Astrocyte (in vitro differentiated cells and primary cell): ENCODE results near the gene KRTAP5-1.

ENCODE experiments used
- EZH2 ChIP-seq: IDR thresholded peaks from 2 replicates; pipeline ENCODE4 v1.6.1; 2012; ENCODE audit warnings: mild to moderate bottlenecking, low read length, inconsistent platforms; ENCODE audit not compliant: insufficient read depth
- TF ChIP-seq, protein P1 (sequence below): IDR thresholded peaks from 2 replicates; pipeline ENCODE4 v1.5.1; 2011; ENCODE audit warnings: low read depth, mild to moderate bottlenecking, inconsistent platforms, low read length, moderate library complexity; ENCODE audit not compliant: insufficient read depth

DNA sequence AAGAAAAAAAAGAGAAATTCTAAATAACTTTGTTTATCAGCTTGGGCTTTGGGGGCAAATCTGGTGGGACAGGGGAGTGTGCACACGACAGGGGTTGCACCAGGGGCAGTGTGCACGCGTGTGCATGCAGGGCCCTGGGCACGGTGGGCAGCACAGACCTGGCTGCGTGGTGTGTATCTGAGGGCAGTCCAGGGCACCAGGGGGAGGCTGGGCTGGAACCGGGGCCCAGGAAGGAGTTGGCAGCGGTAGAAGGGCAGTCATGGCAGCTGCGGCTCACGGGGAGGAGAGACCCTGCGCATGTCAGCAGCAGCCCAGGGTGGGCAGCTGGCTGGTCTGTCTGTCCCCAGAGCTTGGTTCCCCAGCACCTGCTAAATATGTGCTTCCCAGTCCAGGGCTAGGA lies 48.8 kb upstream of the KRTAP5-1 start:
- TF ChIP-seq, protein P1, sequence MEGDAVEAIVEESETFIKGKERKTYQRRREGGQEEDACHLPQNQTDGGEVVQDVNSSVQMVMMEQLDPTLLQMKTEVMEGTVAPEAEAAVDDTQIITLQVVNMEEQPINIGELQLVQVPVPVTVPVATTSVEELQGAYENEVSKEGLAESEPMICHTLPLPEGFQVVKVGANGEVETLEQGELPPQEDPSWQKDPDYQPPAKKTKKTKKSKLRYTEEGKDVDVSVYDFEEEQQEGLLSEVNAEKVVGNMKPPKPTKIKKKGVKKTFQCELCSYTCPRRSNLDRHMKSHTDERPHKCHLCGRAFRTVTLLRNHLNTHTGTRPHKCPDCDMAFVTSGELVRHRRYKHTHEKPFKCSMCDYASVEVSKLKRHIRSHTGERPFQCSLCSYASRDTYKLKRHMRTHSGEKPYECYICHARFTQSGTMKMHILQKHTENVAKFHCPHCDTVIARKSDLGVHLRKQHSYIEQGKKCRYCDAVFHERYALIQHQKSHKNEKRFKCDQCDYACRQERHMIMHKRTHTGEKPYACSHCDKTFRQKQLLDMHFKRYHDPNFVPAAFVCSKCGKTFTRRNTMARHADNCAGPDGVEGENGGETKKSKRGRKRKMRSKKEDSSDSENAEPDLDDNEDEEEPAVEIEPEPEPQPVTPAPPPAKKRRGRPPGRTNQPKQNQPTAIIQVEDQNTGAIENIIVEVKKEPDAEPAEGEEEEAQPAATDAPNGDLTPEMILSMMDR = no peak
- TF ChIP-seq EZH2 = no peak
